ENCODE data around the gene HOXD13.
A peak's percentile ranks its signal among the peaks of the same experiment; 100 is the strongest.

The HOXD13 gene

DNA sequence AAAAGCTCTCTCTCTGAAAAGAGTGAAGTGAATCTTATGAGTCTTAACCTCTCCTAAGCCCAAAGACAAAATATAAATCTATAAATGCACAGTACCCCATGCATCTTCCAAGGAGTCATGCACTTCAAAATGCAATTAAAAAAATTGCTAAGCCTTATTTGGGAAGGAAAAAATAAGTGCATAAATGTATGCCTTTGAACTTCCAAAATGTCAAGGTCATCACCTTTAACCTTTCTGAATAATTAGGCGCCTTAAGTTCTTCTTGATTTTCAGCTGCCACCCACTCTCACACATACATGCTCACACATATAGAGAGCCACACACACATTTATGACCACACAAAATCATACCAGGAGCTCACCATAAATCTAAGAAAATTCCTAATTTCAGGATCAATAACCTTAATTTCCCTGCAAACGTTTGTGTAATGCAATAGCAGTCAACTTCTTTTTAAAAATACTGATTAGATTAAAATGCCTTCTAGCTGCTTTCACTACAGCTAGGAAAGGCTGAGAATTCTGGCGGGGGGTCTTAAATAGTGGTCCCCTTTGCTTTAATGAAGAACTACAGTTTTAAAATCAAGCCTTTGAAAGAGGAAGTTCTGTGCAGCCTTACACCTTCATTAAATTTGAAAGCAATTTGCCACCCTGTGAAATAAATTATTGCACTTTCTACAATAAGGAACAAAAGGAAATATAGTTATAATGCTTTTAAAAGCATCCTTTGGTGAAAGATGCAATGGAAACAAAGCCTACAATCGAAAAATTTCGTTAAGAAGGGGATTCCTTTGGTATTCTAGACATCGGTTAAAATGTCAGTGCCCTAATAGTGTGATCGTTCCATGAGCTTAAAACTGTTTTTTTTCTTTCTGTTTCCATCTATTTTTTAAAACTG, 18.1 kb downstream of the HOXD13 start:
- TF ChIP-seq, protein P1, sequence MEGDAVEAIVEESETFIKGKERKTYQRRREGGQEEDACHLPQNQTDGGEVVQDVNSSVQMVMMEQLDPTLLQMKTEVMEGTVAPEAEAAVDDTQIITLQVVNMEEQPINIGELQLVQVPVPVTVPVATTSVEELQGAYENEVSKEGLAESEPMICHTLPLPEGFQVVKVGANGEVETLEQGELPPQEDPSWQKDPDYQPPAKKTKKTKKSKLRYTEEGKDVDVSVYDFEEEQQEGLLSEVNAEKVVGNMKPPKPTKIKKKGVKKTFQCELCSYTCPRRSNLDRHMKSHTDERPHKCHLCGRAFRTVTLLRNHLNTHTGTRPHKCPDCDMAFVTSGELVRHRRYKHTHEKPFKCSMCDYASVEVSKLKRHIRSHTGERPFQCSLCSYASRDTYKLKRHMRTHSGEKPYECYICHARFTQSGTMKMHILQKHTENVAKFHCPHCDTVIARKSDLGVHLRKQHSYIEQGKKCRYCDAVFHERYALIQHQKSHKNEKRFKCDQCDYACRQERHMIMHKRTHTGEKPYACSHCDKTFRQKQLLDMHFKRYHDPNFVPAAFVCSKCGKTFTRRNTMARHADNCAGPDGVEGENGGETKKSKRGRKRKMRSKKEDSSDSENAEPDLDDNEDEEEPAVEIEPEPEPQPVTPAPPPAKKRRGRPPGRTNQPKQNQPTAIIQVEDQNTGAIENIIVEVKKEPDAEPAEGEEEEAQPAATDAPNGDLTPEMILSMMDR (IDR thresholded peaks at IDR 0.05; ENCODE audit: insufficient read depth, missing control alignments): no peak
- DNase-seq (ENCODE audit: insufficient read length, low spot score) (no peak), FAIRE-seq (no peak)

DNA sequence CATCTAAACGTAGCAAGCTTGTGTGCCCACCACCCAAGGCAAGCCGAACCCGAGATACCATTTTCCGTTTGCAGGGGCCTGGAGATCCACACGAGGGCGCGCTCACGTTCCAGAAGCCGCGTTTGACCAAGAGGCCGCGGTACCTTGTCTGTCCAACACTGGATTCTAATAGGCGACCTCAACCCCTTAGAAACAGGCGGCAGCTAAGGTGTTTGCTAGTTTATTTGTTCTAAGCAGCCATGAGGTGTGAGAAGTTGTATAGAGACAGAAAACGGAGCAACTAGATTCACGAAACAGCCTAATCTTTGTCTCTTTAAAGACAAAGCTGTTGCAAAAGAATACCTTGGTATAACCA, 18.8 kb downstream of the HOXD13 start:
- no peak for FAIRE-seq
- TF ChIP-seq, protein P1 (IDR thresholded peaks at IDR 0.05; ENCODE audit: insufficient read depth, missing control alignments): peak; percentile 83
- no peak for DNase-seq (ENCODE audit: insufficient read length, low spot score)

DNA sequence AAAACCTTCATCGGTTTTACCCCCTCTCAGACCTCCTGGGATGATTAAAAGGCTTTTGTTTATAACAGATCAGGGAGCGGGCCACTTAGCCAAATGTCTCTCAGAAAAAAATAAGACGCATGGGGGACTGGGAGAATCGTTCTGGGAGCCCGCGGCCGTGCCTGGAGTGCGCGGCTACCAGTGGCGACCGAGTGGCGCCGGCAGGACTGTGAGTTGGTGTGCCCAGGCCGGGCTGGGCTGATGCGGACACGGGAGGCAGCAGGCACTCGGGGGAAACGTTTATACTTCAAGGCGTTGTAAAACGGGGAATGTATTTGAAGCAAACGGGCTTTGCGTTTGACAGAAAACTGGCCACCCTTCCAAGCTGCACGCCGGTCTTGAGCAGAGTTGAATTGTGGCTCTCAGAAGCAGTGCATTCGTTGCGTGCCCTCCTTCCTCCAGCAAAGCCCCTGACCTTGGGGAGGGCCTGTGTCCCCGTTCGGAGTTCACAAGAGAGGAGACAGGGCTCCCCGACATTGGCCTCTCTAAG, 19.4 kb downstream of the HOXD13 start:
- no peak for FAIRE-seq
- TF ChIP-seq, protein P1 (IDR thresholded peaks at IDR 0.05; ENCODE audit: insufficient read depth, missing control alignments): no peak
- DNase-seq (ENCODE audit: insufficient read length, low spot score): no peak

DNA sequence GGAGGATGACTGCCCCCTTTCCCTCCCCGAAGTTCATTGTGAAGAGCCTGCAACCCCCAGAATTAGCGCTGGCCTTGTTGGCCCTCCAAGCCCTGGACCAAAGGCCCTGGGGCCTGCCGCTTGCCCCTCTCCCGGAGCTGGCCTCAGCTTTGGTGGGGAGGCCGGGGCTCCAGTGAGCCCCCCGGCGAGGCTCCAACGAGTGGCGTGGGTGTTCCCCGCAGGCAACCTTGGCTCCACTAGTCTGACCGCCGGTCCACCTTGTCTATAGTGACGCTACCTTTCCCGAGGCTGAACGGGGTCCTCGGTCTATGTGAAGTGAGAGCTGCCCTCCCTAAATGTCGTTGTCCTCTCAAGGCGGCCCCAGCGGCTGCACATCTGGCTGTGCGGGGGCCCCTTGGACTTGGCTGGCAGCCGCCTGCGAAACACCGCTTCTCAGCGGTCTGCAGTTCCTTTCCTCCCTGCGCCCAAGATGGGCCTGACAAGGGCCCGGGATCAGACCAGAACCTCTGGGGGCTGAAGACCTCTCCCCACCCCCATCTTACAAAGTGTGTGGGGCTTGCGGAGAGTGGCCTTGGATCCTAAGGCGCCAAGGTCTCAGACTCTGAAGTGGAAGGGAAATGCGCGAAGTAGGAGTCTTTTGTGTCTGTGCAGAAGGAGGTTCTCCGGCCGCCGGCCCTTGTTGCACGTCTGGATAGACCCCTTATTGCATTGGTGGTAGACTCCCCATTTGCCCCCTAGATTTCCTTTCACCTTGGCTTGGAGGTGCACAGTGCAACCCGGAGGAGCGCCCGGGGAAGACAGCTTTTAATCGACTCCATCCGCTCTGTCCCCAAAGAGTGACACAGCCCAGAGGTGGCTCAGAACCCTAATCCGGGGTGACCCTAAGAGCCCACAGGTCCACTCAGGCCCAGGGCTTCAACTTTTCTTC, 20.1 kb downstream of the HOXD13 start:
- DNase-seq (ENCODE audit: insufficient read length, low spot score) (no peak), FAIRE-seq (no peak)
- TF ChIP-seq, protein P1 (IDR thresholded peaks at IDR 0.05; ENCODE audit: insufficient read depth, missing control alignments): no peak

GRCh38 chr2:176114120-176114929, 21.8 kb downstream of the HOXD13 start:
- DNase-seq (ENCODE audit: insufficient read length, low spot score) (no peak), FAIRE-seq (no peak)
- TF ChIP-seq, protein P1 (IDR thresholded peaks at IDR 0.05; ENCODE audit: insufficient read depth, missing control alignments): no peak

DNA sequence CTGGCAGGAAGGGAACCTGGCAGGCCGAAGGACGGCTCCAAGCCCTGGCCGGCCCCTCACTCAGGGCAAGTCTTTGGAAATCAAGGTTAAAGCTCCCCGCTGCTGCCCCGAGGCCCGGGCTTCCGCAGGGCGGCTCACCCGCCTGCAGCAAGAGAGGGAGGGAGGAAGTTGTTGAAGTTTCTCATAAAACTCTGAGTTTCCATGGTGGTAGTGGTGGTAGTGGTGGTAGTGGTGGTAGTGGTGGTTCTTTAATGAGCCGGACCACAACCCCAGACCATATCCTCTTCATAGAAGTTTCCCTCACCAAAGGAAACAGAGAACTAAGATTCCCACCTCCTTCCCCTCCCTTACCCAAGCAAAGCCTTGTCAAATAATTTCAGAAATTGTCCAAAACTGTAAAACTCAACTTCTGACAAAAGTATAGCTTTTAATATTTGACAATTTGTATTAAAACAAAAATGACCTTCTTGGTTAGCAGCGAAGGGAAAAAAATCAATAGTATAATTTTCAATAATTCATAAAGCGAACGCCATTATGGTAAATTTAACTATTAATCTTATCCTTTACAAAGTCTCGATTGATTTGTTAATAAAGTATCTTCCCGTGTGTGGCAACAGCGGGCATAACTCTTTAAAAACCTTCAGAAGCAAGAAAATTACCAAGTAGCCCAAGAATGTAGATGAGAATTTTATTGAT, 22.6 kb downstream of the HOXD13 start:
- DNase-seq (ENCODE audit: insufficient read length, low spot score) (no peak), FAIRE-seq (no peak)
- TF ChIP-seq, protein P1 (IDR thresholded peaks at IDR 0.05; ENCODE audit: insufficient read depth, missing control alignments): no peak
